GM12801 (cell line): ENCODE results near the gene PTBP3.

Experiments
- TF ChIP-seq, protein P1 (sequence below): IDR thresholded peaks from one replicate; pipeline ENCODE4 v1.5.1; 2011; ENCODE audit warnings: control low read depth; ENCODE audit not compliant: insufficient read length; ENCODE audit errors: extremely low read depth

Gene PTBP3

DNA sequence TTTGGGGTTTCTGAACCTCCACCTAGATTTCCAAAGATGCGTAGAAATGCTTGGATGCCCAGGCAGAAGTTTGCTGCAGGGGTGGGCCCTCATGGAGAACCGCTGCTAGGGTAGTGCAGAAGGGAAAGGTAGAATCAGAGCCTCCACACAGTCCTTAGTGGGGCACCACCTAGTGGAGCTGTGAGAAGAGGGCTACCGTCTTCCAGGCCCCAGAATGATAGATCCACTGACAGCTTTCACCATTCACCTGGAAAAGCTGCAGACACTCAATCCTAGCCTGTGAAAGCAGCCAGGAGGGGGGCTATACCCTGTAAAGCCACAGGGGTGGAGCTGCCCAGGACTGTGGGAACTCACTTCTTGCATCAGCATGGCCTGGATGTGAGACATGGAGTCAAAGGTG lies 33.2 kb upstream of the PTBP3 start:
- TF ChIP-seq, protein P1, sequence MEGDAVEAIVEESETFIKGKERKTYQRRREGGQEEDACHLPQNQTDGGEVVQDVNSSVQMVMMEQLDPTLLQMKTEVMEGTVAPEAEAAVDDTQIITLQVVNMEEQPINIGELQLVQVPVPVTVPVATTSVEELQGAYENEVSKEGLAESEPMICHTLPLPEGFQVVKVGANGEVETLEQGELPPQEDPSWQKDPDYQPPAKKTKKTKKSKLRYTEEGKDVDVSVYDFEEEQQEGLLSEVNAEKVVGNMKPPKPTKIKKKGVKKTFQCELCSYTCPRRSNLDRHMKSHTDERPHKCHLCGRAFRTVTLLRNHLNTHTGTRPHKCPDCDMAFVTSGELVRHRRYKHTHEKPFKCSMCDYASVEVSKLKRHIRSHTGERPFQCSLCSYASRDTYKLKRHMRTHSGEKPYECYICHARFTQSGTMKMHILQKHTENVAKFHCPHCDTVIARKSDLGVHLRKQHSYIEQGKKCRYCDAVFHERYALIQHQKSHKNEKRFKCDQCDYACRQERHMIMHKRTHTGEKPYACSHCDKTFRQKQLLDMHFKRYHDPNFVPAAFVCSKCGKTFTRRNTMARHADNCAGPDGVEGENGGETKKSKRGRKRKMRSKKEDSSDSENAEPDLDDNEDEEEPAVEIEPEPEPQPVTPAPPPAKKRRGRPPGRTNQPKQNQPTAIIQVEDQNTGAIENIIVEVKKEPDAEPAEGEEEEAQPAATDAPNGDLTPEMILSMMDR, result no peak

DNA sequence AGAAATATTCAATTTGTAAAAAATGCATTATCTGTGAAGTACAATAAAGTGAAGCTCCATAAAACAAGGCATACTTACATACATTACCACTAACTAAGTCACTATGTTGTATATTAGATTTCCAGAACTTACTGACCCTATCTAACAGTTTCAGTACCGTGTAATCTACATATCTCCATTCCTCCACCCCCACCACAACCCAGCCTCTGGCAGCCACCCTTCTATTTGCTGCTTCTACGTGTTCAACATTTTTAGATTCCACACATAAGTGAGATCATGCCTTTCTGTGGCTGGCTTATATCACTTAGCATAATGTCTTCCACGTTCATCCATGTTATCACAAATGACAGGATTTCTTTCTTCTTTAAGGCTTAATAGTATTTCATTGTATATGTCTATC lies 31.3 kb upstream of the PTBP3 start:
- TF ChIP-seq, protein P1, result no peak

DNA sequence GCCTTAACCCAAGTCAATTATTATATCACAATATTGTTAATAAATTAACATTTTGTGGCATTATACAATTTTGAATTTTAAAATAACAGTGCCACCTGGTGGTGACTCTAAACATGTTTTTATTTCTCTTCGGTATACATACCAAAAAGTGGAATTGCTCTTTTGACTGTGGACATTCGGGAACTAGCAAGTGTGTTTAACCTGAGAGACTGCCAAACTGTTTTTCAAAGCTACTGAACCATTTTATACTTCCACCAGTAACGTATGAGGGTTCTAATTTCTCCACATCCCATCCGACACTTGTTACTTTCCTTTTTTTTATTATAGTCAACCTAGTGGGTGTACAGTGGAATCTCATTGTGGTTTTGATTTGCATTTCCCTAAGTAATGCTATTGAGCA lies 28.2 kb upstream of the PTBP3 start:
- TF ChIP-seq, protein P1, result no peak

DNA sequence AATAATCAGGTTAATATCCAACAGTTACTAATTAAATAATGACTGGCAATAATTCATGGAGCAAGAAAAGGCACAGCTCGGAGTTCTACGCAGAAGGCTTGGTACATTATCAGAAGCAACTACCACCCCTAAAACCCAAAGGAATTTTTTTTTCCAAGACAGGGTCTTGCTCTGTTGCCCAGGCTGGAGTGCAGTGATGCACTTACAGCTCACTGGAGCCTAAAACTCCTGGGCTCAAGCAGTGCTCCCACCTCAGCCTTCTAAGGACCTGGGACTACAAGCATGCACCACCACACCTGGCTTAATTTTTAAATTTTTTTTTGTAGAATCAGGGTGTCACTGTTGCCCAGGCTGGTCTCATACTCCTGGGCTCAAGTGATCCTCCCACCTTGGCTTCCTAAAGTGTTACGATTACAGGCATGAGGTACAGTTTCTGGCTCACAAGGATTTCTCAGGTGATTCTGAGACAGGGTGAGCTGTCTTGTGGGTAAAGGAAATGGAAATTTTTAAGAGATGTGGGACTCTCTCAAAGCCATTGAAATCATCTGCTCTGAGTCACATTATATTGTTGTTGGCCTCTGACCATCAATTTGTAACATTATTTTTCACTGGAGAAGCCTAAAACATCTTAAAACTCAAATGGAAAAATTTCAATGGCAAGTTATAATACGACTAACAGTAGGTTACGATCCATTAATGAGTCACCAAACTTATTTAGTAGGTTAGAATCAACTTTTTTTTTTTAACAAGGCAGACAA lies 26.8 kb upstream of the PTBP3 start:
- TF ChIP-seq, protein P1, result no peak

DNA sequence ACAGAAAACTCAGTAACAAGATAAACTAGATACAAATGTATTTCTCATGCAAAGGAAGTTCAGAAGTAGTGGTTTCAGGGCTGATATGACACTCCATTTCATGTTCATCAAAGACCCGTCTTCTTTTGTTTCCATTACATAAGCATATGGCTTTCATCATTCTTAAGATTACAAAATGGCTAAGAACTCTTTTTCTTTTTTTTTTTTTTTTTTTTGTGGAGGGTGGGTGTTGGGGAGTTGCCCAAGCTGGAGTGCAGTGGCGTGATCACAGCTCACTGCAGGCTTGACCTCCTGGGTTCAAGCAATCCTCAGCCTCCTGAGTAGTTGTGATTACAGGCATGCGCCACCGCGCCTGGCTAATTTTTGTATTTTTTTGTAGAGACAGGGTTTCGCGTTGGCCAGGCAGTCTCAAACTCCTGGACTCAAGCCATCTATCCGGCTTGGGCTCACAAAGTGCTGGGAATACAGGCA lies 22.0 kb upstream of the PTBP3 start:
- TF ChIP-seq, protein P1, result no peak

DNA sequence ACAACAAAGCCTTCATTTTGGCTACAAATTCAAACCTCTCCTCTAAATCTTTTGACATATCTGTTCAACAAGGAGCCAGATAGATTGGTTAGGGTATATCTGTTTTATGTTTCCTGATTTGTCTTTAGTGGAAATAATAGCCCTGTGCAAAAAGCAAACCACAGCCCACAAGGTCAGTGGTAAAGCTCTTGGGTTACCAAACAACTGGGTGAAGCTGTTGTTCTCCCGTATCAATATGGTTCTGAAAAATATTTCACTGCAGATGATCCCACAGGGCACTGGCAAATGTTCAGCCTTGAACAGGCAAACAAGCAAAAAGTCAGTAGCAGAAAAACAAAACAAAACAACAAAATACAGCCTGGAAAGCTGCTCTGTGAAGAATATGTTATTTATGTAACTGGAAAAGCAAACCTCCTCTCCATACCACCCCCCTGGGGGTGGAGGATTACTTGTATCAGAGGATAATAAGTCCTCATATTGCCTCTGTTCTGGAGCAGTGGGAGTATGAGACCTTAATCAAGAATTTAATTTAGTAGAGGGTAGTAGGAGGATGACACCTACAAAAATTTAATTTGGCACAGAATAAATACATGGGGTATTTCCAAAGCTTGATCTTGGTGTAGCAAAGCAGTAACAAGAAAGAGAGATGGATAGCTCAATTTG lies 20.8 kb upstream of the PTBP3 start:
- TF ChIP-seq, protein P1, result no peak

DNA sequence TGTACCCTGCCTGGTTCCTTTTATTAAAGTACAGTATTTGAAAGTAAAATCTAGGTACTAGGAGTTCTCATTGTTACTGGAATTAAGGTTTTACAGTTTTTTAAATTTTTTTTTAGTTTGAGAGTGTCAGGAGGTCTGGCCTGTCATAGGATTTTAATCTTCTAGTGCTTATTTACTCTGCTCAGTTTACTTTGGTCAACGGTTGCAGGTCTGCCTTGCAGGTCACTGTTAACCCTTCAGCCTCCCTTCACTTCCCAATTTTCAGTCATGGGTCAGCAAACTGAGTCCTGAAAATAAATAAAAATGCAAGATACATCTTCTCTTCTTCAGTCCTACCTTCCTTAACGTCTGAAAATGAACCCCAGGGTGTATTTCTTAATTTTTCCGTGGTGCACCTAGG lies 18.8 kb upstream of the PTBP3 start:
- TF ChIP-seq, protein P1, result no peak
